ENCODE data around the gene DENND4A.
"Not testable (repeated sequence)": the region's sequence is repeated elsewhere in the genome, so short reads cannot be mapped to it uniquely, and the experiment has no call there.

DENND4A gene

GRCh38 chr15:65818927-65819562 is 27.0 kb upstream of the DENND4A start:
- no peak for DNase-seq

GRCh38 chr15:65816441-65816840 is 24.3 kb upstream of the DENND4A start:
- DNase-seq, result no peak

- DNase-seq, result not testable (repeated sequence)
Observed at GRCh38 chr15:65816008-65816407, 23.9 kb upstream of the DENND4A start.

GRCh38 chr15:65814271-65814670 is 22.2 kb upstream of the DENND4A start:
- not testable (repeated sequence) for DNase-seq

- DNase-seq, result no peak
Observed at GRCh38 chr15:65812916-65813315, 20.8 kb upstream of the DENND4A start.

DNA sequence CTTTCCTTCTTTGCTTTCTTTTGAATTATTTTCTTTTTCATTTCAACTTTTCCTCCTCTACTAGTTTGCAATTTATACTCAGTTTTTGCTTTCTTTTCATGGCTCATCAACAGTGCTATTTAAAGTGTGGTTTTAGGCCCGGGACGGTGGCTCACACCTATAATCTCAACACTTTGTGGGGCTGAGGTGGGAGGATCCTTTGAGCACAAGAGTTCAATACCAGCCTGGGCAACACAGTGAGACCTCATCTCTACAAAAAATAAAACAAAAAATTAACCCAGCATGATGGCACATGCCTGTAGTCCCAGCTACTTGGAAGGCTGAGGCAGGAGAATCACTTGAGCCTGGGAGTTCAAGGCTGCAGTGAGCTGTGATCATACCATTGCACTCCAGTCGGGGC is 20.4 kb upstream of the DENND4A start:
- no peak for DNase-seq

DNA sequence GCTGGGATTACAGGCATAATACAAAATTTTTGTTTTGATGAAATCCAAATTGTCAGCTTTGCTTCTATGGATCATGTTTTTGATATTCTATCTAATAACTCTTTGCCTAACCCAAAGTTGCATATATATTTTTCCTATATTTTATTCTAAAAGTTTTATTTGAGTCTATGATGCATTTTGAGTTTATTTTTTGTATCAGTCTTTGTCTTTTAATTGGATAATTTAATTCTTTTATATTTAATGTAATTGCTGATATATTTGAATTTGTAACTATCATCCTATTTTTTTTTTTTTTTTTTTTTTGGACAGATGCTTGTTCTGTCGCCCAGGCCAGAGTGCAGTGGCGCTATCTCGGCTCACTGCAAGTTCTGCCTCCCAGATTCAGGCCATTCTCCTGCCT is 19.7 kb upstream of the DENND4A start:
- no peak for DNase-seq

DNA sequence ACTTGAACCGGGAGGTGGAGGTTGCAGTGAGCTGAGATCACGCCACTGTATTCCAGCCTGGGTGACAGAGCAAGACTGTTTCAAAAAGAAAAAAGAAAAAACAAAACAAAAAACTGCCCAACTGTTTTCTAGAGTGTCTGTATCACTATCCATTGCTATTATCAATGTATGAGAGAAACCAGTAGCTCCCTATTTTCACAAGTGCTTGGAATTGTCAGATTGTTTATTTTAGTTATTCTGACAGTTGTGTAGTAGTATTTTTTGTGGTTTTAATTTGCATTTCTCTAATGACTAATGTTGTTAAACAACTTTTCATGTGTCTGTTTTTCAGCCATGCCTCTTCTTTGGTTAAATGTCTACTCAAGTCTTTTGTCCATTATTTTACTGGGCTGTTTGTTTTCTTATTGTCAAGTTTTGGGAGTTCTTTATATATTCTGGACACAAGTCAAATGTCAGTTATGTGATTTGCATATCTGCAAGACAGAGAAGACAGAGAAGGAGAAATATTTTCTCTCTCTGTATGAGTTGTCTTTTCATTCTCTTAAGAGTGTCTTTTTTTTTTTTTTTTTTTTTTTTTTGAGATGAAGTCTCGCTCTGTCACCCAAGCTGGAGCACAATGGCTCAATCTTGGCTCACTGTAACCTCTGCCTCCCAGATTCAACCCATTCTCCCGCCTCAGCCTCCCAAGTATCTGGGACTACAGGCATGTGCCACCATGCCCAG is 19.1 kb upstream of the DENND4A start:
- not testable (repeated sequence) for DNase-seq

DNA sequence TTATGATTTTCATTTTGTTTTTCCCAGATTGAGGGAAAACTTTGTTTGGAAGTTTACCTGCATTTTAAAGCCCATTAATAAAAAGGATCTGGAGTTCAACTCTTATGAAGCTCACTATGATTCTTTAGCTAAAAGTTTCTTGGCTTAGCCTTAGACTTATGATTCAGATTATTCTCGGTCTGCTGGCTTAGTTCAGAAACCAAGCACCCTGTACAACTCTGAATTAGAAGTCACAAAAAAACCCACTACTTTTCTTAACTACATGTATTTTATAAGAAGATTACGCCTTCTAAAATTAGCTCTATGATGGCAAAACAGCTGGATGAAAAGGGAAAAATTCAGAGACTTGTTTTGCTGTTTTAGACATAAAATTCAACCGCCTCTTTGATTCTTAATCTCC is 14.3 kb upstream of the DENND4A start:
- DNase-seq, result no peak

GRCh38 chr15:65805019-65805745 is 13.1 kb upstream of the DENND4A start:
- no peak for DNase-seq

GRCh38 chr15:65804252-65804931 is 12.3 kb upstream of the DENND4A start:
- no peak for DNase-seq

DNA sequence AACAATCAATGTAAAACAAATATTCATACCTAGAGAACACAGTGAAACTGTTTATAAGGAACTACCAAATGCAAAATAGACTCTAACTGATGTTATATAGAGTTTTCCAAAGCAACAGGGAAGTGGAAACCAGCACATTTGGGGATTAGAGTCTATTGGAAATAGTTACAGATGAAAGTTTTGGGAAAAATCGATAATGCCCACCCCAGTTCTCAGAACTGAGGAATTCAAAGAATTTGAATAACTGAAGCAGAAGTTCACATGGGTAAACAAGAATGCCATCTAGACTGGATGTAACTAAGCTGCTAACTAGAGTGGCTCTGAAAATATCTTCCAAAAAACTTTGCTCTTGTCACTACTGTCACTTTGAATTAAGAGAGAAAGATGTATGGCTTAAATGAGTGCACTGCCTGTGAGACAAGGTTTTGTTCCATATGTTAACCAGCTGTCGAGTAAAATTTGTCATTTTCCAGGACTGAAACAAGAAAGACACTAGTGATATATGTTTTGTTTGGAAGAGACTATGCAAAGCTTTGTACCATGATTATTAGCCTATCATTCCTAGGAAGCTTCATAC is 9.2 kb upstream of the DENND4A start:
- DNase-seq, result no peak

GRCh38 chr15:65796610-65797078 is 4.6 kb upstream of the DENND4A start:
- no peak for DNase-seq

DNA sequence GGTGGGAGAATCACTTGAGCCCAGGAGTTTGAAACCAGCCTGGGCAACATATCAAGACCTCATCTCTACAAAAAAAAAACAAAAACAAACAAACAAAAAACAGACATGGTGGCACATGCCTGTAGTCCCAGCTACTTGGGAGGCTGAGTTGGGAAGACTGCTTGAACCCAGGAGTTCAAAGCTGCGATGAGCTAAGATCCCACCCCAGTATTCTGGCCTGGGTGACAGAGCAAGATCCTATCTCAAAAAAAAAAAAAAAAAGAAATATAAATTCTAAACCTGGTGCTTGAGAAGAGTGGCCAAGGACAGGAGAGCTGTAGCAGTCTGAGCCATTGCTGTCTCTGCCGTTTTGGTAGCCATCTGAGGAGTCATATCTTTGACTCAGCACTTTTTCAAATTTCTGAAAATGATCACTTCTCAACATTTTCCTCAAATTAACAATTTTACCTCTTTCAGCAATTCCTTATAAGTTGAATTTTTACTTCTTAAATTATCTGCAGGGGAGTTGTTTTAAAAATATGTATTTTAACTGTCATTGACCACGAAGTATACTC is 3.6 kb upstream of the DENND4A start:
- DNase-seq, result no peak

GRCh38 chr15:65793818-65794104 is 1.7 kb upstream of the DENND4A start:
- DNase-seq, result no peak

DNA sequence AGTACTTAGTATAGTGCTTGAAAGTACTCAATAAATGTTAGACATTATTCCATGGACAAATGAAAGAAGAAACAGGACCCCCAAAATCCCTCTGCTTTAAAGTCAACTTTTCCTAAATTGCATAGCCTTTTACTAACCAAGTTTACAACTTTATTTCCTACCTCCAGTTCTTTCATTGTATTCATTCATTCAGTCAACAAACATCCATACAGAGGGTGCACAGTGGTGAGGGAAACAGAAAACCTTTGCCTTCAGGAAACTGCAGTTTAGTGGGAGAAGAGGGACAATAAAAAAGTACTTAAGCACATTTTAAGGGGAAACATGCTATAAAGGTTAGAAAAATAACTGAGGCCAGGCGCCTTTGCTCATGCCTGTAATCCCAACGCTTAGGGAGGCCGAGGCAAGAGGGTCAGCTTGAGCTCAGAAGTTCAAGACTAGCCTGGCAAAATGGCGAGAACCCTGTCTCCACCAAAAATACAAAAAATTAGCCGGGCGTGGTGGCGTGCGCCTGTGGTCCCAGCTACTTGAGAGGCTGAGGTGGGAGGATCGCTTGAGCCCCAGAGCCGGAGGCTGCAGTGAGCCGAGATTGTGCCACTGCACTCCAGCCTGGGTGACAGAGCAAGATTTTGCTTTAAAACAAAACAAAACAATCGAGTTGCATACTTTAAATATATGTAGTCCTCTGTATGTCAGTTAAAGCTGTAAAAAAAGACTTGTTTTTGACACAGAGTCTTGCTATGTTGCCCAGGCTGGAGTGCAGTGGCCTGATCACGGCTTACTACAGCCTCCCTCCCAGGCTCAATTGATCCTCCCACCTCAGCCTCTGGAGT is 1.1 kb upstream of the DENND4A start:
- DNase-seq, result no peak

GRCh38 chr15:65791335-65792137 is 557 bp downstream of the DENND4A start:
- DNase-seq, result no peak

GRCh38 chr15:65790694-65791334 is 1.3 kb downstream of the DENND4A start:
- DNase-seq, result no peak

- DNase-seq, result no peak
Observed at GRCh38 chr15:65789759-65790425, 2.2 kb downstream of the DENND4A start.

GRCh38 chr15:65789105-65789504 is 3.0 kb downstream of the DENND4A start:
- no peak for DNase-seq

Data from NCI-H2029 (cell line).